Measurements from ENCODE around the gene DMTF1. TPM values are rescaled to one million over a fixed set of nuclear protein-coding genes. Genes with fewer than 3 reads are reported as not detected.

Gene DMTF1
- total and polyA plus RNA-seq, 2 donors (not counting 1 experiment from before 2014, with no cell fraction given): 51.6 to 97.1 TPM

- no peaks in the 10 kb centered on the region for H3K27me3 ChIP-seq (ENCODE audit: control insufficient read depth, insufficient read depth, low read length)
- TF ChIP-seq CTCF (conservative IDR thresholded peaks at IDR 0.05 in 1 of 2, IDR thresholded peaks at IDR 0.05 in 1 of 2; ENCODE audit: low read depth in 1 of 2, low read length in 2 of 2) (no peak), EZH2 (IDR thresholded peaks at IDR 0.05; ENCODE audit: low read length, missing control alignments) (no peak)
These were observed 5.4 kb upstream of the DMTF1 start for GRCh38 chr7:87146740-87147386.

GRCh38 chr7:87147500-87147899 lies 4.8 kb upstream of the DMTF1 start:
- Histone ChIP-seq H3K4me3 (replicated peaks in 1 of 4; ENCODE audit: control extremely low read depth in 1 of 4, insufficient read depth in 1 of 4, low read depth in 3 of 4, low read length in 4 of 4) (no peak overlapping the region), H3K9ac (ENCODE audit: insufficient read depth, low read length) (no peak overlapping the region), H3K9me3 (ENCODE audit: control insufficient read depth, insufficient read depth, low read depth, low read length) (no peaks in the 10 kb centered on the region), H3K36me3 (ENCODE audit: control insufficient read depth, insufficient read depth, low read length) (no peaks in the 10 kb centered on the region), H3K27me3 (ENCODE audit: control insufficient read depth, insufficient read depth, low read length) (no peaks in the 10 kb centered on the region), H3K4me1 (ENCODE audit: control insufficient read depth, extremely low read depth, insufficient read depth, low read length) (peaks cover 2% of the 10 kb centered on the region), H3K27ac (ENCODE audit: insufficient read depth, low read length) (no peak overlapping the region), H2AFZ (ENCODE audit: low read length) (no peak overlapping the region), H4K20me1 (ENCODE audit: control insufficient read depth, extremely low read depth, insufficient read depth, low read length) (no peaks in the 10 kb centered on the region), H3K4me2 (ENCODE audit: extremely low read depth, insufficient read depth, low read length) (no peak overlapping the region), H3K79me2 (ENCODE audit: control insufficient read depth, insufficient read depth, low read length) (no peaks in the 10 kb centered on the region)
- DNase-seq (ENCODE audit: low read depth in 2 of 2): no peak
- TF ChIP-seq EZH2 (IDR thresholded peaks at IDR 0.05; ENCODE audit: low read length, missing control alignments): no peak
- no peak for TF ChIP-seq CTCF (conservative IDR thresholded peaks at IDR 0.05 in 1 of 2, IDR thresholded peaks at IDR 0.05 in 1 of 2; ENCODE audit: low read depth in 1 of 2, low read length in 2 of 2)

More at GRCh38 chr7:87146740-87147386, 5.4 kb upstream of the DMTF1 start:
- no peaks in the 10 kb centered on the region for H3K9me3 ChIP-seq (ENCODE audit: control insufficient read depth, insufficient read depth, low read depth, low read length)
- H3K79me2 ChIP-seq (ENCODE audit: control insufficient read depth, insufficient read depth, low read length): no peaks in the 10 kb centered on the region
- no peak overlapping the region for H3K9ac ChIP-seq (ENCODE audit: insufficient read depth, low read length)
- peaks cover 2% of the 10 kb centered on the region for H3K4me1 ChIP-seq (ENCODE audit: control insufficient read depth, extremely low read depth, insufficient read depth, low read length)
- no peak overlapping the region for H3K4me2 ChIP-seq (ENCODE audit: extremely low read depth, insufficient read depth, low read length)
- no peaks in the 10 kb centered on the region for H3K36me3 ChIP-seq (ENCODE audit: control insufficient read depth, insufficient read depth, low read length)
- H2AFZ ChIP-seq (ENCODE audit: low read length): no peak overlapping the region
- H3K27ac ChIP-seq (ENCODE audit: insufficient read depth, low read length): no peak overlapping the region
- DNase-seq (ENCODE audit: low read depth in 2 of 2): no peak
- no peak overlapping the region for H3K4me3 ChIP-seq (replicated peaks in 1 of 4; ENCODE audit: control extremely low read depth in 1 of 4, insufficient read depth in 1 of 4, low read depth in 3 of 4, low read length in 4 of 4)
- H4K20me1 ChIP-seq (ENCODE audit: control insufficient read depth, extremely low read depth, insufficient read depth, low read length): no peaks in the 10 kb centered on the region

GRCh38 chr7:87148332-87148955 lies 3.8 kb upstream of the DMTF1 start:
- Histone ChIP-seq H3K9me3 (ENCODE audit: control insufficient read depth, insufficient read depth, low read depth, low read length) (no peaks in the 10 kb centered on the region), H3K27ac (ENCODE audit: insufficient read depth, low read length) (no peak overlapping the region), H3K4me1 (ENCODE audit: control insufficient read depth, extremely low read depth, insufficient read depth, low read length) (peaks cover 2% of the 10 kb centered on the region), H3K4me3 (replicated peaks in 1 of 4; ENCODE audit: control extremely low read depth in 1 of 4, insufficient read depth in 1 of 4, low read depth in 3 of 4, low read length in 4 of 4) (no peak overlapping the region), H4K20me1 (ENCODE audit: control insufficient read depth, extremely low read depth, insufficient read depth, low read length) (no peaks in the 10 kb centered on the region), H3K79me2 (ENCODE audit: control insufficient read depth, insufficient read depth, low read length) (peaks cover 6% of the 10 kb centered on the region), H3K9ac (ENCODE audit: insufficient read depth, low read length) (no peak overlapping the region), H2AFZ (ENCODE audit: low read length) (no peak overlapping the region), H3K36me3 (ENCODE audit: control insufficient read depth, insufficient read depth, low read length) (no peaks in the 10 kb centered on the region), H3K4me2 (ENCODE audit: extremely low read depth, insufficient read depth, low read length) (no peak overlapping the region), H3K27me3 (ENCODE audit: control insufficient read depth, insufficient read depth, low read length) (no peaks in the 10 kb centered on the region)
- DNase-seq (ENCODE audit: low read depth in 2 of 2): peak; percentile 5 to 67
- TF ChIP-seq EZH2 (IDR thresholded peaks at IDR 0.05; ENCODE audit: low read length, missing control alignments): no peak
- TF ChIP-seq CTCF (conservative IDR thresholded peaks at IDR 0.05 in 1 of 2, IDR thresholded peaks at IDR 0.05 in 1 of 2; ENCODE audit: low read depth in 1 of 2, low read length in 2 of 2): peak; percentile 47 to 56

All from fibroblast of lung (primary cell).